Measurements from ENCODE around the gene DPP10.

DPP10 gene

GRCh38 chr2:115160531-115161080 lies 718.2 kb downstream of the DPP10 start:
- DNase-seq (ENCODE audit: low spot score) = no peak

- DNase-seq (ENCODE audit: low spot score) = no peak
These were observed 718.8 kb downstream of the DPP10 start for GRCh38 chr2:115161081-115161770.

GRCh38 chr2:115161771-115162493 lies 719.5 kb downstream of the DPP10 start:
- no peak for DNase-seq (ENCODE audit: low spot score)

GRCh38 chr2:115162494-115163293 lies 720.3 kb downstream of the DPP10 start:
- no peak for DNase-seq (ENCODE audit: low spot score)

GRCh38 chr2:115163572-115163971 lies 721.1 kb downstream of the DPP10 start:
- no peak for DNase-seq (ENCODE audit: low spot score)

GRCh38 chr2:115165529-115166109 lies 723.2 kb downstream of the DPP10 start:
- no peak for DNase-seq (ENCODE audit: low spot score)

- no peak for DNase-seq (ENCODE audit: low spot score)
These were observed 726.0 kb downstream of the DPP10 start for GRCh38 chr2:115168457-115168856.

GRCh38 chr2:115169814-115170213 lies 727.4 kb downstream of the DPP10 start:
- DNase-seq (ENCODE audit: low spot score) = no peak

GRCh38 chr2:115171751-115172150 lies 729.3 kb downstream of the DPP10 start:
- no peak for DNase-seq (ENCODE audit: low spot score)

- no peak for DNase-seq (ENCODE audit: low spot score)
These were observed 732.2 kb downstream of the DPP10 start for GRCh38 chr2:115174651-115175050.

- DNase-seq (ENCODE audit: low spot score) = no peak
These were observed 740.7 kb downstream of the DPP10 start for GRCh38 chr2:115183144-115183543.

GRCh38 chr2:115190459-115190858 lies 748.0 kb downstream of the DPP10 start:
- DNase-seq (ENCODE audit: low spot score) = no peak

GRCh38 chr2:115194623-115195022 lies 752.2 kb downstream of the DPP10 start:
- DNase-seq (ENCODE audit: low spot score) = no peak

- DNase-seq (ENCODE audit: low spot score) = no peak
These were observed 754.1 kb downstream of the DPP10 start for GRCh38 chr2:115196587-115196986.

GRCh38 chr2:115199966-115200365 lies 757.5 kb downstream of the DPP10 start:
- no peak for DNase-seq (ENCODE audit: low spot score)

GRCh38 chr2:115201386-115201785 lies 758.9 kb downstream of the DPP10 start:
- DNase-seq (ENCODE audit: low spot score) = no peak

GRCh38 chr2:115208493-115209164 lies 766.2 kb downstream of the DPP10 start:
- DNase-seq (ENCODE audit: low spot score) = no peak

GRCh38 chr2:115214050-115214449 lies 771.6 kb downstream of the DPP10 start:
- no peak for DNase-seq (ENCODE audit: low spot score)

GRCh38 chr2:115219296-115219695 lies 776.9 kb downstream of the DPP10 start:
- DNase-seq (ENCODE audit: low spot score) = no peak

- no peak for DNase-seq (ENCODE audit: low spot score)
These were observed 791.7 kb downstream of the DPP10 start for GRCh38 chr2:115234186-115234585.

- DNase-seq (ENCODE audit: low spot score) = no peak
These were observed 792.3 kb downstream of the DPP10 start for GRCh38 chr2:115234737-115235136.

GRCh38 chr2:115248066-115248465 lies 805.6 kb downstream of the DPP10 start:
- DNase-seq (ENCODE audit: low spot score) = no peak
